Fibroblast of pulmonary artery (primary cell): ENCODE measurements around the gene WDR36.

ENCODE experiments used
- DNase-seq: peaks from one replicate; pipeline ENCODE4 v3.0.0-alpha.2; 2010; ENCODE audit warnings: low read depth
- H3K4me3 ChIP-seq: replicated peaks from 2 replicates; pipeline ENCODE4 v1.5.1; 2011; ENCODE audit warnings: low read depth, mild to moderate bottlenecking, control low read depth, low read length, moderate library complexity
- TF ChIP-seq, protein P1 (sequence below): IDR thresholded peaks from 2 replicates; pipeline ENCODE4 v1.5.1; 2011; ENCODE audit warnings: mild to moderate bottlenecking, control low read depth, low read length, inconsistent platforms; ENCODE audit errors: missing control alignments

The WDR36 gene

DNA sequence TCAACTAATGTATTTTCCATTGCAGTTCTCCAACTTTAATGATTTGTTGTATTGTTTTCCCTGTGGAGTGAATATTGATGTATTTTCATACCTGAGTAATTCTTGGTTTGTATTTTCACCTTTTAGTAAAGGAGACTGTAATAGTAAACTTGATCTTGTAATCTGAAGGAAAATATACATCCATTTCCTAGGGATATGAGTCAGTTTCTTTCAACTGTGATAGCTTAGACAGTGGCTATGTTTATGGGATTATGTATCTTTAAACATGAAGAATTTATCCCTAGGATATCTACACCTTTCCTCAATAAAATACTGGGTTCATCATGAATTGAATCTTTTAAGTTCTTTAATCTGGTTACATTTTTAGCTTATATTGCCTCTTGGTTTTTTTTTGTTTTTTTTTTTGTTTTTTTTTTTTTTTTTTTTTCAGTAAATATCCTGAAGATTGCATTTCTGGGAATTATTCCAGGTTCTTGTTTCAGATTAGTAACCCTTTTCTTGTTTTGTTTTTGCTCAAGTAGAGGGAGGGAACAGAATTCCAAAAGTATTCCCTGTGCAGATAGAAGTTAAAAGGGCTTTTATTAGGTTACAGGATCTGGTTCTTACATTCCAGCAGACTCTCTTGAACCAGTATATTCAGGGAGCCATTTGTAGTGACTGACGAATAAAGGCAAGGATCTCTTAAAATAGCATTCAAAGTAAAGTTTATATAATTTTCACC is 7.1 kb downstream of the WDR36 start:
- TF ChIP-seq, protein P1, sequence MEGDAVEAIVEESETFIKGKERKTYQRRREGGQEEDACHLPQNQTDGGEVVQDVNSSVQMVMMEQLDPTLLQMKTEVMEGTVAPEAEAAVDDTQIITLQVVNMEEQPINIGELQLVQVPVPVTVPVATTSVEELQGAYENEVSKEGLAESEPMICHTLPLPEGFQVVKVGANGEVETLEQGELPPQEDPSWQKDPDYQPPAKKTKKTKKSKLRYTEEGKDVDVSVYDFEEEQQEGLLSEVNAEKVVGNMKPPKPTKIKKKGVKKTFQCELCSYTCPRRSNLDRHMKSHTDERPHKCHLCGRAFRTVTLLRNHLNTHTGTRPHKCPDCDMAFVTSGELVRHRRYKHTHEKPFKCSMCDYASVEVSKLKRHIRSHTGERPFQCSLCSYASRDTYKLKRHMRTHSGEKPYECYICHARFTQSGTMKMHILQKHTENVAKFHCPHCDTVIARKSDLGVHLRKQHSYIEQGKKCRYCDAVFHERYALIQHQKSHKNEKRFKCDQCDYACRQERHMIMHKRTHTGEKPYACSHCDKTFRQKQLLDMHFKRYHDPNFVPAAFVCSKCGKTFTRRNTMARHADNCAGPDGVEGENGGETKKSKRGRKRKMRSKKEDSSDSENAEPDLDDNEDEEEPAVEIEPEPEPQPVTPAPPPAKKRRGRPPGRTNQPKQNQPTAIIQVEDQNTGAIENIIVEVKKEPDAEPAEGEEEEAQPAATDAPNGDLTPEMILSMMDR, result no peak
- peak; percentile 65 for DNase-seq
- H3K4me3 ChIP-seq, result no peak overlapping the region

DNA sequence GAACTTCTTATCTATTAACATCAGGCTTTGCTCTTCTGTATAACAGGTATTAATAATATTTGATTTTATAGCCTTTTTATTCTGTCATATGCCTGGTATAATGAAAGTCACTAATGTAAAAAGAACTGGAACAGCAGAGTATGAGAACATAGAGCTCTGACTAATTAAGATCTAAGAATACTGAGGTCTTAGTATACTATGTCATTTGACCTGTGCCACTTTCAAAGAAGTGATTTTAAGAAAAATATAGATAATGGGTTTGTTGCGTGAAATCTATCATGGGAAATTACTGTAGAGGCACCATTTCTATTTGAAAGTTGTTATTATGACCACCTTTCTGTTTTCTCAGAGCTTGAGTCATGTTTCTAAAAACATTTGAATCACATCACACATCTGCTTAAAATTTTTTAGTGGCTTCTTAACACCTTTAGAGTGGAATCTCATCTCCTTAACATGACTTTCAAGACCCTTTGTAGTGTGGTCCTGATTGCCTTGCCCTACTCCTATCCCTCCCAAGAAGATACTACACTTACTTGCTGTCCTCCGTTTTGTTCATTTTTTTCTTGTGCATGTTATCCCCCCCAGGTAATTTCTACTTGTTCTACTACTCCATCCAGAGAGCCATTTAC is 14.3 kb downstream of the WDR36 start:
- no peak for DNase-seq
- H3K4me3 ChIP-seq, result no peak overlapping the region
- TF ChIP-seq, protein P1, result no peak

DNA sequence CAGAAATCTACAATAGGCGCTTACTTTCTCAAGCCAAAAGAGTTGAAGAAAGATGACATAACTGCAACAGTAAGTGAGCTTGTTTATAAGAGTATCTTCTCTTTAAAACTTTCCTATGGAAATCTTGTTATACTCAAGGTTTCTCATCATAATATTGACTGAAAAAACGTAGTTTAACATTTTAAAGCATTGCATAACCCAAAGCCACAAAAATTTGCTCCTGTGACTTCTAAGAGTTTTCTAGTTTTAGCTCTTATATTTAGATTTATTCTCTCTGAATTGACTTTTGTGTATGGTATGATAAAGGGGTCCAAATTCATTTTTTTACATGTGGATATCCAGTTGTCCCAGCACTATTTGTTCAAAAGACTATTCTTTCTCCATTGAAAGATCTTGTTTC is 15.2 kb downstream of the WDR36 start:
- no peak for DNase-seq
- TF ChIP-seq, protein P1, result no peak
- no peak overlapping the region for H3K4me3 ChIP-seq

DNA sequence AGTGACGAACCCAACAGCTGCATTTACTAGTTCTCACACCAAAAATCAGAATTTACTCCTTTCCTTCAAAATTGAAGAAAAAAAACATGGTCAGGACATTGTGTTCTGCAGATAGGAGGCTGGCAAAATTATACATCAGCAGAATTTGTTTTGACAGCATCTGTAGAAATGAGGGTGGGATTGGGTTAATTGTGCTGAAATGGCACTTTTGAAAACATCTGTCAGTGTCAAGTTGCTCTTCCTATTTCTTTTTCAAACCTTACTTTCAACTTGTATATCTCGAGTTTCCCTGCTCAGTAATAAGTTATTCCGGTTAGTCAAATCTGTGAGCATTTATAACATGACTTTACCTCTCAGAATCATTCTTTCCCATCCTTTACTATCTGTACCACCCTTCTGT is 19.8 kb downstream of the WDR36 start:
- no peak overlapping the region for H3K4me3 ChIP-seq
- no peak for DNase-seq
- TF ChIP-seq, protein P1, result no peak

DNA sequence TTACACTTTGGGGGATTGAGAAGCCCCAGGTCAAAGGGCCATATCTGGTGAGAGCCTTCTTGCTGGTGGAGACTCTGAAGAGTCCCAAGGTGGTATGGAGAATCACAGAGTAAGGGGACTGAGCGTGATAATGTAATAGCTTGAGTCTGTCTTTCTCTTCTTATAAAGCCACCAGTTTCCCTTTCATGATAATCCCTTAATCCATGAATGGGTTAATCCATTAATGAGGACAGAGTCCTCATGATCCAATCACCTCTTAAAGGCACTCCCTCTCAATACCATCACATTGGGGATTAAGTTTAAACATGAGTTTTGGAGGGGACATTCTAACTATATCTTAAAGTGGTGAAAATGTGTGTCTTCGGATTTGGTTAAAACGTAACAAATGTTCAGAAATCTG is 21.5 kb downstream of the WDR36 start:
- DNase-seq, result no peak
- H3K4me3 ChIP-seq, result no peak overlapping the region
- TF ChIP-seq, protein P1, result no peak

DNA sequence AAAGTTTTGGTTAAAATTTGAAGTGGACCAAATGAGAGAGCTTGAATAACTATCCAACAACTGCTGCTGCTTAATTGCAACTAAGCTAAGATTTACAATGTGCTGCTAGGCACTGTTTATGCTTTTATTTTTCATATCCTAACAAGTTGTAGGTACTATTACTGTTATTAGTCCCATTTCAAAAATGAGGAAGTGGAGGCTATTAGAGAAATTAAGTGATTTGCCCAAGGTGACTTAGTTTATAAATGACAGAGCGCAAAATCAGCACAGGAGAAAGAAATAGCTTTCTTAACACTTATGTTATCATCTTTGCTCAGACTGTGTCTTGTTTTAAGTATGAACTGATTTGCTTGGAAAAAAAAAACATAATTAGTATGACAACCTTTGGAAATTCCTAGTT is 23.1 kb downstream of the WDR36 start:
- no peak for DNase-seq
- no peak overlapping the region for H3K4me3 ChIP-seq
- TF ChIP-seq, protein P1, result no peak

DNA sequence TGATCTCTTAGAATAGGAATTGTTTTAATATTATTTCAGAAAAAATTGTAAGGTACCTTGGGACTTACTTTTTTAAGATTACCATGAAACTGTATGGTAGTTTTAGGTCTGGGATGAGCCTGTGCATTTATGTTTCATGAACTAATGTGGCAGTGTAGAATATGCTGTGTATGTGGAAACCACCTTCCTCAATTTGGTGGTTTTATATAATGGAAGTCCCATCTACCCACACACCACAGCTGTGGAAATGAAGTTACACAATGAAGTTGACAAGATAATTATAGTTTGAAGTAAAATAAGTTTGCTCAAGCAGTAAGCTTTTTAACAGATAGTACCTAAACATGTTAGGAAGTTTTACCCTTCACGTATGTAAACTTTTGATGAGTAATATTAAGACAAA is 24.4 kb downstream of the WDR36 start:
- TF ChIP-seq, protein P1, result no peak
- no peak overlapping the region for H3K4me3 ChIP-seq
- DNase-seq, result no peak
